ENCODE results near the gene STRN.

- TF ChIP-seq CTCF (conservative IDR thresholded peaks at IDR 0.05) (no peak), EZH2 (IDR thresholded peaks at IDR 0.05; ENCODE audit: low read depth) (no peak)
Observed at GRCh38 chr2:36819095-36819711, 147.1 kb downstream of the STRN start.
